ENCODE data around the gene SORCS2.

The SORCS2 gene

DNA sequence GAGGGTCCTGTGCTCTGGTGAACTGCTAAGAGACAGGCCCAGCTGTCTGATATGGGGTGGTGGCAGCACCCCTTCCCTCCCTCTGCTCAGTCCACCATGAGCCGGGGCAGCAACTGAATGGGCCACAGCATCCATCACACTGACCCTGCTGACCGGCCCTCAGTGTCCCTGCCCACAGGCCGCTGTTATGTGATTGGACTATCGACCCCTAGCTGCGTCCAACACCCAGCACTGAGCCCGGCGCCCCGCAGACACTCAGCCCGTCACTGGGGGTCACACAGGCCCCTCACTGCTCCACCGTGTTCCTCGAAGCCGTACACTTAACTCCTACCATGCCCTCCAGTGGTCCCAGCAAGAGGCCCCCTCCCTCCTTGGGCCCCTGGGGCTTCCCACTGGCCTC is 331.2 kb downstream of the SORCS2 start:
- no peaks in the 10 kb centered on the region for H3K36me3 Mint-ChIP-seq (ENCODE audit: low read depth)
- H3K9me3 Mint-ChIP-seq: no peaks in the 10 kb centered on the region
- intact Hi-C loops (cut with micrococcal nuclease): no loop called here
- no peak overlapping the region for H3K4me3 Mint-ChIP-seq
- no peak overlapping the region for H3K27ac Mint-ChIP-seq
- H3K27me3 Mint-ChIP-seq: peaks cover 60% of the 10 kb centered on the region
- H3K4me1 Mint-ChIP-seq (ENCODE audit: low read depth): peaks cover 7% of the 10 kb centered on the region

DNA sequence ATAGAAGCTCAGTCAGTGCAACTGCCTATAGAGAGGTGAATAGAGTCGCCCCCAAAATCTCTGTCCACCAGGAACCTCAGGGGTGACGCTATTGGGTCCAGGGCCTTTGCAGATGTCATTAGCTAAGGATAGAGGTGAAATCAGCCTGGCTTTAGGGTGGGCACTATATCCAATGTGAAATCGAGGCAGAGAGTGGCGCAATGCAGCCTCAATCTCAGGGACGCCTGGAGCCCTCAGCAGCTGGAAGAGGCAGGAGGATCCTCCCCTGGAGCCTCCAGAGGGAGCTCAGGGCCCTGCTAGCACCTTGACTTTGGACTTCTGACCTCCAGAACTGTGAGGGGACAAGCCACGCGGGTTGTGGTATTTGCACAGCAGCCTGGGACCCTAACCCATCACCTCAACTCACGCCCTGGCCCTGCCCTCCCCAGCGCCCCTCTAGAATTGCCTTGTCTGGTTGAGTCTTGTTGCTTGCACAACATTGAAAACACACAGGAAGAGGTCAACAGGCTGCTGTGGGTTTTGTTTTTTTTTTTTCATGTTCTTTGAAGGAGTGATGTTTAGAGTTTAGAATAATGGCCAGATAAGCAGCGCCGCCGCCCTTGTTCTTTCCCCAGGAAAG is 331.8 kb downstream of the SORCS2 start:
- intact Hi-C loops (cut with micrococcal nuclease): no loop called here
- Mint-ChIP-seq H3K27ac (no peak overlapping the region), H3K36me3 (ENCODE audit: low read depth) (no peaks in the 10 kb centered on the region), H3K4me3 (no peak overlapping the region), H3K4me1 (ENCODE audit: low read depth) (peaks cover 7% of the 10 kb centered on the region), H3K9me3 (no peaks in the 10 kb centered on the region), H3K27me3 (peaks cover 55% of the 10 kb centered on the region)

DNA sequence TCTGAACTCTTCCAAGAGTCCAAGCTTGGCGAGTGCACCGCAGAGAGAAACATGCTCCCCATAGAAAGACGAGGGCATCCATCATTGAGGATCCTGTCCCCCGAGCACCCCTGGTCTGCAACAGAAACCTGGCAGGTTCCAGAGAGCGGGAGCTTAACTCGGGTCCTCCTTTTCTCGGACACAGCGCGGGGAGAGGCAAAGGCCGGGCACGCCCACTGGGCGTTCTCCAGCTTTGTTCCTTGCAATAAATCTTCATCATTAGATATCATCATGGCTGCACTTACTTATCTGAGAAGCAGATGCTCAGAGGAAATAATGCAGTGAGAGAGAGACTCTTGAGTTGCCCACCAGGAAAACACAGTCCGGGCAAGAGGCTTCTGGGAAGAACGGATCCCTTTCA is 332.5 kb downstream of the SORCS2 start:
- Mint-ChIP-seq H3K4me1 (ENCODE audit: low read depth) (peaks cover 7% of the 10 kb centered on the region), H3K9me3 (no peaks in the 10 kb centered on the region), H3K27me3 (peaks cover 52% of the 10 kb centered on the region), H3K4me3 (no peak overlapping the region), H3K27ac (no peak overlapping the region), H3K36me3 (ENCODE audit: low read depth) (no peaks in the 10 kb centered on the region)
- intact Hi-C loops (cut with micrococcal nuclease): no loop called here

DNA sequence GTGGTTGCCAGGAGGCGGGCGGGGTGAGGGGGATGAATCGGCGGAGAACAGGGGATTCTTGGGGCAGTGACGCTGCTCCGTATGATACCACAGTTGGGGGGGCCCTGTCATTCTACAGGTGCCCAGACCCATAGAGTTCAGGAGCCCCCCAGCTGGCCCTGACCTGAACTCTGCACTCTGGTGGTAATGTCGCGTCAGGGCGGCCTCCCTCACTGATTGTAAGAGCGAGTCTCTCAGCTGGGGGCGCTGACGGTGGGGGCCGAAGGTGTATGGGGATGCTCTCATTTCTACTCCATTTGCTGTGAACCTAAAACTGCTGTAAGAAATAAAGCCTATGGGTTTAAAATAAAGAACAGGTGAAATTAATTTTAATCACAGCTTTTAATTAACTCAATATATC is 334.2 kb downstream of the SORCS2 start:
- Mint-ChIP-seq H3K36me3 (ENCODE audit: low read depth) (no peaks in the 10 kb centered on the region), H3K4me3 (no peak overlapping the region), H3K4me1 (ENCODE audit: low read depth) (peaks cover 7% of the 10 kb centered on the region), H3K9me3 (no peaks in the 10 kb centered on the region), H3K27me3 (peaks cover 45% of the 10 kb centered on the region), H3K27ac (no peak overlapping the region)
- intact Hi-C loops (cut with micrococcal nuclease): no loop called here

DNA sequence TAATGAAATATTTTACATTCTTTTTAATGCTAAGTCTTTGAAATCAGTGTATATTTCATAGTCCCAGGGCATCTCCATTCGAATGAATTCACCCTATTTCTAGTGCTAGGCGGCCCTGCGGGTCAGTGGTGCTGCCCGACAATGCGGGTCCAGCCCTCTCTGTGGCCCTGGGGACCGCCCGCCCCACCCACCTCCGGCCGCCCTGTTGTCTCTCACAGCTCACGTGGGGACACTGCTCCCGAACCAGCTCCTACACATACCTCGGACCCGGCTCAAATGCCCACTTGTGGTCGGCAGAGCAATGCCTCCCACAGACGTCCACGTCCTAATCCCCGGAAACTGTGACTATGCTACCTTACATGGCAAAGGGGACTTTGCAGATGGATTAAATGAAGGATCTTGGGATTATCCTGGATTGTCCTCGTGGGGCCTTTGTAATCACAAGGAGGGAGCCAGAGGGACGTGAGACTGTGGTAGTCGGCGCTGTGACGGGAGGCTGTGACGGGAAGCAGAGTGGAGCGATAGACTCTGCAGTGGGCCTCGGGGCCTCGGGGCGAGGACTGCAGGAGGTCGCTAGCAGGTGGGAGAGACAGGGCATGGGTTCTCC is 334.7 kb downstream of the SORCS2 start:
- intact Hi-C loops (cut with micrococcal nuclease): no loop called here
- H3K27me3 Mint-ChIP-seq: peaks cover 45% of the 10 kb centered on the region
- no peak overlapping the region for H3K27ac Mint-ChIP-seq
- H3K9me3 Mint-ChIP-seq: no peaks in the 10 kb centered on the region
- no peaks in the 10 kb centered on the region for H3K36me3 Mint-ChIP-seq (ENCODE audit: low read depth)
- H3K4me1 Mint-ChIP-seq (ENCODE audit: low read depth): peaks cover 7% of the 10 kb centered on the region
- H3K4me3 Mint-ChIP-seq: no peak overlapping the region

DNA sequence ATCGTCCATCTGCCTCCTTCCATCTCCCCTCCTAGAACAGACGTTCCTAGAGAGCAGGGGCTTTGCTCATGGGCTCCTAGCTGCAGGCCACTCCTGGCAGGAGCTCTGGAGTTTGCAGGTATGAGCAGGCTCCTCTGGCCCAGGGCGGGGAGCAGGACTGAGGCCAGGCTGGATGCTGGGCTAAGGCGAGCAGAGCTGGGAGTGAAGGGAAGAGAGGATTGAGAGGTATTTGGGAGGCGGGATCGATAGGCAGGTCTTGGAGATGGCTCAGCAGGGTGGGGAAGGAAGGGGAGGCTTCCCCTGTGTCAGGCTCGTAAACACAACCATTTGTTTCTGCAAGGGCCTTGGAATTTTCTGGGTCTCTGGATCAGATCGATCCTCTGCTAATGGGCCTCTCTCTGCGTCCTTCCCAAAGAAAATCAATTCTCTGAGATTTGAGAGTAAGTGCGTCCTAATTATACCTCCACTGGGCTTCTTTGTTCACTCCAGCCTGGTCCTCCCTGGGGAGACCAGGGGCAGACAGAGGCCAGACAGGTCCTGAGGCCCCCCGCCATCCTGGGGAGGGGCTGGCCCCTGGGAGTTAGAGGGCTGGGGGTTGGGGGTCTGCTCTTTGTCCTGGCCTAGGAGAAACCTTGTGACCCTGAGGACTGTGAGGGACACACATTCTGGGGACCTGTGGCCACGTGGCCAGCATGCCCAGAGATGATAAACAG is 337.2 kb downstream of the SORCS2 start:
- Mint-ChIP-seq H3K27ac (no peak overlapping the region), H3K4me3 (no peak overlapping the region), H3K36me3 (ENCODE audit: low read depth) (no peaks in the 10 kb centered on the region), H3K9me3 (no peaks in the 10 kb centered on the region), H3K27me3 (peaks cover 25% of the 10 kb centered on the region), H3K4me1 (ENCODE audit: low read depth) (peaks cover 3% of the 10 kb centered on the region)
- intact Hi-C loops (cut with micrococcal nuclease): no loop called here

DNA sequence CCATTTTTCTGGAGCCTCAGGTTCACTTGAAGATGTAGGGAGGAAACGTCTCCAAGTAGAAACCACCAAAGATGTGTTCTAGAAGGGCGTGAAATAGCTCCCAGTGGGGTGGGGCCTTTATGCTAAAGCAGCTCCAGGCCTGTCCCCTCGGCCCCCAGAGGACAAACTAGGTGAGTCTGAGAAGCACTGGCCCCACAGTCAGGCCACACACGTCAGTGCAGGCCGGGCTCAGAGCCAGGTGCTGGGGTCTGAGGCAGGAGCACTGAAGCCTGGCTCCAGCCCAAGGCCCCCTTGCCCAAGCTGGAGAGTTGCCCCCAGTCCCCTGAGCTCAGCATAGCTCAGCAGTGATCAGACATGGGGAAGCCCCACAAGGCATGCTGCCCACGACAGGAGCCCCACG is 337.7 kb downstream of the SORCS2 start:
- H3K4me3 Mint-ChIP-seq: no peak overlapping the region
- no peak overlapping the region for H3K27ac Mint-ChIP-seq
- intact Hi-C loops (cut with micrococcal nuclease): no loop called here
- H3K4me1 Mint-ChIP-seq (ENCODE audit: low read depth): no peaks in the 10 kb centered on the region
- H3K36me3 Mint-ChIP-seq (ENCODE audit: low read depth): no peaks in the 10 kb centered on the region
- peaks cover 19% of the 10 kb centered on the region for H3K27me3 Mint-ChIP-seq
- H3K9me3 Mint-ChIP-seq: no peaks in the 10 kb centered on the region

DNA sequence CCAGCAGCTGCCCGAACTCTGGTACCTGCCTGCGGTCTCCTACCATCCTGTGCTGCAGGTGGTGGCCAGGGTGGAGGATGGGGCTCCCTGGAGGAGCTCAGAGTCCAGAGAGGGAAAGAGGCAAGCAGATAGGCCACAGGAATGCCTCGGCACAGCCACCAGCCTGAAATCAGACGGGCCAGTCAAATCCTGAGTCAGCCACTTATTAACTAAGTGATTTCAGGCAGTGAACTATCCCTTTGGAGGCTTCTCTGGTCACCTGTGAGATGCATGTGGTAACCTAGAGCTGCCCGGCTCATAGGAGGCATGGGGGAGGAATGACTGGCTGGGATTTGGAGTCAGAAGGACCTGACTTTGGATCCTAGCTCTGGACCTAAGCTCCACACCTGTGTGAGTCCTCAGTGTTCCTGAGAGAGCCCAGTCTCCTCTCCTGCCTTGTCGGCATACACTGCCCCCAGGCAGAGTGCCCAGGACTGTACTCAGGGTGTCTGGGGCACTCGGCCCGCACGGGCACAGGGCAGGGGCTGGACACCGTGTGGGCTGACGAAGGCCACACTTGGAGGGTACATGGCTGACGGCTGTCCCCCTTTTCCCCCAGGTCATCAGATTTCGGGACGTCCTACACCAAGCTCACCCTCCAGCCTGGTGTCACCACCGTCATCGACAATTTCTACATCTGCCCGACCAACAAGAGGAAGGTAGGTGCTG is 338.7 kb downstream of the SORCS2 start:
- Mint-ChIP-seq H3K36me3 (ENCODE audit: low read depth) (no peaks in the 10 kb centered on the region), H3K9me3 (no peaks in the 10 kb centered on the region), H3K27me3 (peaks cover 11% of the 10 kb centered on the region), H3K27ac (no peak overlapping the region), H3K4me1 (ENCODE audit: low read depth) (no peaks in the 10 kb centered on the region), H3K4me3 (no peak overlapping the region)
- intact Hi-C loops (cut with micrococcal nuclease): no loop called here

DNA sequence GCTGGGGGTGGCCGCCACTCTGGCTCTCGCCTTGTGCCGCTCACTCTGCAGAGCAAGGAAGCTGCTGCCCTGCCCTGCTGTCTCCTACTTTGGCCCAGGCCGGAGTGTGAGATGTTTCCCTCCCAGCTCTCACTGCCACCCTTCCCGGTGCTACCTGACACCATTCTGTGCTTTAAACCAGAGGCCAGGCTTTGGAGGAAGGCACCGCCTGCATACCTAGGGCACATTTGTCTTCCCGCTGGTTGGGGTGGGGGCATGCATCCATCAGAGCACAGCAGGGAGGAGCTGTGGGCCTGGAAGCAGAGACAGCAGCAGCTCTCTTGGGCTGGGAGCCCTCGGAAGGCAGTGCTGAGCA is 339.3 kb downstream of the SORCS2 start:
- Mint-ChIP-seq H3K27me3 (peaks cover 11% of the 10 kb centered on the region), H3K36me3 (ENCODE audit: low read depth) (no peaks in the 10 kb centered on the region), H3K27ac (no peak overlapping the region), H3K9me3 (no peaks in the 10 kb centered on the region), H3K4me1 (ENCODE audit: low read depth) (no peaks in the 10 kb centered on the region), H3K4me3 (no peak overlapping the region)
- intact Hi-C loops (cut with micrococcal nuclease): no loop called here

DNA sequence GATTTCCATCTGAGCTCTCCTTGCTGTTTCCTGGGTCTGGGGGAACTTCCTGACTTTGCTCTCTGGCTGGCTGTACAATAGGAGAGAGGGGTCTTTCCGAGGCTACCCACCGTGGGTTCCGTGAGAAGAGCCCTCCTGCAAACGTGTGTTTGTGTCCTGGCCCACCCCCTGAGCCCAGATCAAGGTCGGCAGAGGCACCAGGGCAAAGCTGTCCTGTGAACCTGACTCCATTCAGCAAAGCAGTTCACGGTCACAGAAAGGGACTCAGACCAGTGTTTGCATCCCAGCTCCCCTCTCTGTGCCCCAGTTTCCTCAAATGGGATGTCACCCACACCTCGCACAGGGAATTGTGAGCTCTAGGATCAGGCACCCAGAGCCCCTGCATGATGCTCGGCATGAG is 339.7 kb downstream of the SORCS2 start:
- H3K4me3 Mint-ChIP-seq: no peak overlapping the region
- H3K27ac Mint-ChIP-seq: no peak overlapping the region
- no peaks in the 10 kb centered on the region for H3K36me3 Mint-ChIP-seq (ENCODE audit: low read depth)
- intact Hi-C loops (cut with micrococcal nuclease): no loop called here
- H3K9me3 Mint-ChIP-seq: no peaks in the 10 kb centered on the region
- peaks cover 11% of the 10 kb centered on the region for H3K27me3 Mint-ChIP-seq
- no peaks in the 10 kb centered on the region for H3K4me1 Mint-ChIP-seq (ENCODE audit: low read depth)

DNA sequence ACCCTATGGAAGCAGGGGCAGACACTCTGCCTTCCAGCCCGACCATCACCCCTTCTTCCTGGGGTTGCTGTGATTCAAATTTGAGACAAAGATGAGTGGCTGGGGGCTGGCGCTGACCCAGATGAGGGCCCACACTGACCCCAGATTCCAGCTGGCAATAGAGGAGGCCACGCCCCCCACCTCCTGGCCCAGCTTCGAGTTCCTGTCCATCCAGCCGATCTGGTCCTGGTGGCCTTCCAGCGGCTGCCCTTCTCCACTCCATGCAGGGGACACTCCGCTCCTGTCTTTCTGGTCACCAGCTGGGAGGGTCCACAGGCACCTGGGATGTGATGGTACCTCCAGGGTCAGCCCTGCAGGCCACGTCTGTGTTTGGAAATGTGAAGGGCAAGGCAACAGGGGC is 340.9 kb downstream of the SORCS2 start:
- no peak overlapping the region for H3K4me3 Mint-ChIP-seq
- H3K4me1 Mint-ChIP-seq (ENCODE audit: low read depth): no peaks in the 10 kb centered on the region
- no peak overlapping the region for H3K27ac Mint-ChIP-seq
- H3K27me3 Mint-ChIP-seq: peaks cover 11% of the 10 kb centered on the region
- intact Hi-C loops (cut with micrococcal nuclease): no loop called here
- H3K9me3 Mint-ChIP-seq: no peaks in the 10 kb centered on the region
- H3K36me3 Mint-ChIP-seq (ENCODE audit: low read depth): no peaks in the 10 kb centered on the region

DNA sequence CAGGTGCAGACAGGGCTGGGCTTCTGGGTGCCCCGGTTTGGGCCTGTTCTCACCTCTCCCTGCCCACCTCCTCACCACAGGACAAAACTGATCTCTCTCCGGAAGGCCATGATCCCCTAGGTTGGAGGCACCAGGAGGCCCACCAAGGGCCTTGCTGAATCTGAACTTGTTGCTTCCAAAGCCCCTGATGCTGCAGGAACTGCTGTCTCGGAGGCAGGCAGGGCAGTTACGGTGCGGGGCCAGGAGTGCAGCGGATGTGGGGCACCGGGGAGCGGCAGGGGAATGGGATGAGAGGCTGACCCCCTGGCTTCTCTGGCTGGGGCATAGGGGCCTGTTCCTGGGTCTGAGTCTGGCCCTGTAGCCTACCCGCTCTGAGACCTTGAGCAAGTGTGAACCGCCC is 342.8 kb downstream of the SORCS2 start:
- H3K4me1 Mint-ChIP-seq (ENCODE audit: low read depth): peaks cover 7% of the 10 kb centered on the region
- H3K36me3 Mint-ChIP-seq (ENCODE audit: low read depth): no peaks in the 10 kb centered on the region
- no peak overlapping the region for H3K27ac Mint-ChIP-seq
- H3K9me3 Mint-ChIP-seq: peaks cover 12% of the 10 kb centered on the region
- intact Hi-C loops (cut with micrococcal nuclease): no loop called here
- H3K27me3 Mint-ChIP-seq: peaks cover 8% of the 10 kb centered on the region
- no peak overlapping the region for H3K4me3 Mint-ChIP-seq

DNA sequence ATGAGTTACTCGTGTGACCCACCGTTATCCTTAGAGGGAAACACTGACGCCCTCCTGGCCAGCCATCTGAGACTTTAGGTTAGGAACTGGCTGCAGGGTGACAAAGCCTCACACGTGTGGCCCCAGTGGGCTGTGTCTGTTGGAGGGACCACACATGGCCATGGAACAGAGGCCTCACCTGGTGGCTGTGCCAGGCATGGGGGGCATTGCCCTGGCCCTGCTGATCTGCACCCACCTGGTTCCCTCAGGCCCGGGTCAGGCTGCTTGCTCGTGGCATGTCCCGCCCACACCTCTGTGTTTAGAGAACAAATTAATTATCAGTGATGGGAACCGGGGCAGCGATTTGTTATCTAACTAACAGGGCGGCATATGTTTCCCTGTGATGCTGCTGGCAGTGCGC is 343.3 kb downstream of the SORCS2 start:
- Mint-ChIP-seq H3K27me3 (peaks cover 8% of the 10 kb centered on the region), H3K36me3 (ENCODE audit: low read depth) (no peaks in the 10 kb centered on the region), H3K27ac (no peak overlapping the region), H3K9me3 (peaks cover 12% of the 10 kb centered on the region), H3K4me1 (ENCODE audit: low read depth) (peaks cover 7% of the 10 kb centered on the region), H3K4me3 (no peak overlapping the region)
- intact Hi-C loops (cut with micrococcal nuclease): no loop called here

DNA sequence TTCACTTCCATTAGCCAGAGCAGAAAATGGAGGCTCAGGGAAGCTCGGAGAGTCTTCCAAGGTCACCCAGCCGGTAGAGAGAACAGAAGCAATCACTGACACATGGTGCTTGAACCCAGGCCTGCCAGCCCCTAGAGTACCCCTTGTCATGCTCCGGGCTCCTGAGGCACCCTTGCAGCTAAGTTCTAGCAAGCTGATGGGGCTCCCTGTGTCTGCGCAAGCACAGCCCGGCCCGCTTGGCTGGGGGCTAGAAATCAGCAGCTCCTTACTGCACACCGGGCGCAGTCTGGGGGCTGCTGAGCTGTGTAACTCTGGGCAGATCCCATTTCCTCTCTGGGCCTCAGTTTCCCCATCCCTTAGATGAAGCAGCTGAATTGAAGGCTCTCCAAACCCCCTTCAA is 344.5 kb downstream of the SORCS2 start:
- H3K4me3 Mint-ChIP-seq: no peak overlapping the region
- intact Hi-C loops (cut with micrococcal nuclease): no loop called here
- peaks cover 2% of the 10 kb centered on the region for H3K27me3 Mint-ChIP-seq
- peaks cover 12% of the 10 kb centered on the region for H3K9me3 Mint-ChIP-seq
- no peaks in the 10 kb centered on the region for H3K36me3 Mint-ChIP-seq (ENCODE audit: low read depth)
- H3K4me1 Mint-ChIP-seq (ENCODE audit: low read depth): peaks cover 7% of the 10 kb centered on the region
- no peak overlapping the region for H3K27ac Mint-ChIP-seq

All from dendritic cell treated with granulocyte-macrophage colony-stimulating factor and Interleukin-4, amounts not matched to agents 40 ng/mL and 50 ng/mL, for 4 days (primary cell).